Loucy (cell line): ENCODE results near the gene STAT3.
A peak's percentile ranks its signal among the peaks of the same experiment; 100 is the strongest.

Source experiments
- H2AFZ ChIP-seq: fragments of 200-600 bp; sonication (generic); 2 replicates; pipeline ENCODE4 v1.6.0; 2016; ENCODE audit warnings: antibody characterized with exemption, mild to moderate bottlenecking, low read length, moderate library complexity
- H3F3A ChIP-seq: fragments of 200-600 bp; 2 replicates; pipeline ENCODE4 v1.6.0; 2016; ENCODE audit warnings: antibody characterized with exemption, low read depth, mild to moderate bottlenecking
- H3K27me3 ChIP-seq: fragments of 200-600 bp; sonication (generic); 2 replicates; pipeline ENCODE4 v1.6.1; 2014; ENCODE audit warnings: low read length, mild to moderate bottlenecking; ENCODE audit not compliant: insufficient read depth, poor library complexity, severe bottlenecking
- H3K36me3 ChIP-seq: fragments of 200-600 bp; sonication (generic); 2 replicates; pipeline ENCODE4 v1.6.1; 2016; ENCODE audit warnings: low read length; ENCODE audit not compliant: insufficient read depth
- H3K4me1 ChIP-seq: fragments of 200-600 bp; sonication (generic); 2 replicates; pipeline ENCODE4 v1.5.1; 2014; ENCODE audit warnings: low read length, mild to moderate bottlenecking; ENCODE audit not compliant: insufficient read depth, poor library complexity, severe bottlenecking
- H3K4me2 ChIP-seq: fragments of 200-600 bp; sonication (generic); 2 replicates; pipeline ENCODE4 v1.6.0; 2014; ENCODE audit warnings: antibody characterized with exemption, low read length, low read depth, mild to moderate bottlenecking; ENCODE audit not compliant: poor library complexity, severe bottlenecking
- H3K4me3 ChIP-seq: fragments of 200-600 bp; sonication (generic); 2 replicates; pipeline ENCODE4 v1.5.1; 2014; ENCODE audit warnings: low read length, mild to moderate bottlenecking, mixed read lengths; ENCODE audit not compliant: poor library complexity, severe bottlenecking
- H3K79me2 ChIP-seq: fragments of 200-600 bp; sonication (generic); 2 replicates; pipeline ENCODE4 v1.6.1; 2014; ENCODE audit warnings: low read length; ENCODE audit not compliant: insufficient read depth
- H3K9ac ChIP-seq: fragments of 200-600 bp; sonication (generic); 2 replicates; pipeline ENCODE4 v1.6.0; 2014; ENCODE audit warnings: mild to moderate bottlenecking, low read depth, low read length, moderate library complexity; ENCODE audit not compliant: poor library complexity, severe bottlenecking
- H3K9me2 ChIP-seq: fragments of 200-600 bp; sonication (generic); replicated peaks from 2 replicates; pipeline ENCODE4 v1.6.1; 2016; ENCODE audit warnings: low read depth, low read length, mixed read lengths
- H3K9me3 ChIP-seq: fragments of 200-600 bp; sonication (generic); 2 replicates; pipeline ENCODE4 v1.6.1; 2014; ENCODE audit warnings: mild to moderate bottlenecking, antibody characterized with exemption, low read length, low read depth; ENCODE audit not compliant: insufficient read depth
- H4K20me1 ChIP-seq: fragments of 200-600 bp; sonication (generic); 2 replicates; pipeline ENCODE4 v1.6.0; 2014; ENCODE audit warnings: antibody characterized with exemption, low read length, mild to moderate bottlenecking; ENCODE audit not compliant: insufficient read depth, poor library complexity, severe bottlenecking
- EZH2phosphoT487 ChIP-seq: fragments of 200-600 bp; IDR thresholded peaks from 2 replicates; pipeline ENCODE4 v1.6.1; 2018; ENCODE audit warnings: antibody characterized with exemption, mild to moderate bottlenecking, moderate library complexity, borderline replicate concordance
- TF ChIP-seq, protein P1 (sequence below): fragments of 200-600 bp; sonication (generic); conservative IDR thresholded peaks from 2 replicates; pipeline ENCODE4 v1.5.1; 2014; ENCODE audit warnings: mild to moderate bottlenecking, antibody characterized with exemption, low read length

The STAT3 gene

DNA sequence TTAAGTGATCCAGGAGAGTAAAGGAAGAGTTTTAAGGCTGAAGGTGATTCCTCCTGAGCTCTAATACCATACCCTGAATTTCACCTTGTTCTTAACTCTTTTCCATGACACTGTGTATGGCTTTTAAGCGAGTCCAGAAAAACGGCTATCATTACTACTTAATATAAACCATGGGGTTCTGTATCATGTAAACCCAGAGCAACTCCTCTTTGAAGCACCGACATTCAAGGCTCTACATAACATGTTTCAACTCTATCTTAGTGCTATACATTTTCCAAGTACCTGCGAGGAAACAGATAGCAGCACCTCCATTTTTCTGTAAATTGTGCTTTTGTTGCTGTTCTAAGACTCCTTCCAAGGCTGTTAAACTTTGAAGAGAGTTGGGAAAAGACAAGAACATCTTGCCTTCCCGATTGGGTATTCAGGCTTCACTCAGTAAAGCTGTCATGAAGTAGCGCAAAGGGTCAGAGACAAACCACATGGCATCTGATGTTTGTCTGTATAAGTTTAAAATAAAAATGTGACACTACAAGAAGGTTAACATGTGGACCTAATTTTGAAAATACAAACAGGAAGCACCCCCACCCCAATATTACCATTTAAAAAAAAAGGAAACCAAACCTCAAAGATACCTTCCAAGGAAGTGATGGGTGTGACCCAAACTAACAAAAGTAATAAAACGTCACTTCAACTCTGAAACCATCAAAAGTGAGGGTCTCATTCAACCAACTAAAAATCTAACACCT is 115.9 kb downstream of the STAT3 start:
- Histone ChIP-seq H3F3A (no peaks in the 10 kb centered on the region), H3K4me3 (peak overlapping the region; percentile 97), H3K9me2 (no peaks in the 10 kb centered on the region), H3K9me3 (no peaks in the 10 kb centered on the region), H3K36me3 (no peaks in the 10 kb centered on the region), H2AFZ (no peak overlapping the region), H3K4me2 (peak overlapping the region; percentile 94), H4K20me1 (peaks cover 72% of the 10 kb centered on the region), H3K9ac (peak overlapping the region; percentile 98), H3K4me1 (peaks cover 79% of the 10 kb centered on the region), H3K27me3 (no peaks in the 10 kb centered on the region), H3K79me2 (peaks cover 95% of the 10 kb centered on the region)
- no peak for TF ChIP-seq EZH2phosphoT487
- TF ChIP-seq, protein P1, sequence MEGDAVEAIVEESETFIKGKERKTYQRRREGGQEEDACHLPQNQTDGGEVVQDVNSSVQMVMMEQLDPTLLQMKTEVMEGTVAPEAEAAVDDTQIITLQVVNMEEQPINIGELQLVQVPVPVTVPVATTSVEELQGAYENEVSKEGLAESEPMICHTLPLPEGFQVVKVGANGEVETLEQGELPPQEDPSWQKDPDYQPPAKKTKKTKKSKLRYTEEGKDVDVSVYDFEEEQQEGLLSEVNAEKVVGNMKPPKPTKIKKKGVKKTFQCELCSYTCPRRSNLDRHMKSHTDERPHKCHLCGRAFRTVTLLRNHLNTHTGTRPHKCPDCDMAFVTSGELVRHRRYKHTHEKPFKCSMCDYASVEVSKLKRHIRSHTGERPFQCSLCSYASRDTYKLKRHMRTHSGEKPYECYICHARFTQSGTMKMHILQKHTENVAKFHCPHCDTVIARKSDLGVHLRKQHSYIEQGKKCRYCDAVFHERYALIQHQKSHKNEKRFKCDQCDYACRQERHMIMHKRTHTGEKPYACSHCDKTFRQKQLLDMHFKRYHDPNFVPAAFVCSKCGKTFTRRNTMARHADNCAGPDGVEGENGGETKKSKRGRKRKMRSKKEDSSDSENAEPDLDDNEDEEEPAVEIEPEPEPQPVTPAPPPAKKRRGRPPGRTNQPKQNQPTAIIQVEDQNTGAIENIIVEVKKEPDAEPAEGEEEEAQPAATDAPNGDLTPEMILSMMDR, result no peak

DNA sequence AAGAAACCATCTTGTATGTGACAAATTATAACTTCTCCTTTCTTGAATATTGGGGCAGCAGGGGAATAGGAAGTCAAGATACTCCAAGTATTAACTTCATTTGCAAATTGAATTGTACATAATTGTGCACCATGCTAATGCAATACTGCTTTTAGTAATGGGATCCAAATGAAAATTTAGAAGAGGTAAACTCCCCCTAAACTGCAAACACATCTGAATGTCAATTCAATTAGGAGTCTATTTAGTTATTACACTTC is 116.5 kb downstream of the STAT3 start:
- peaks cover 95% of the 10 kb centered on the region for H3K79me2 ChIP-seq
- H3K9ac ChIP-seq, result peak overlapping the region; percentile 98
- H3K4me2 ChIP-seq, result peak overlapping the region; percentile 94

DNA sequence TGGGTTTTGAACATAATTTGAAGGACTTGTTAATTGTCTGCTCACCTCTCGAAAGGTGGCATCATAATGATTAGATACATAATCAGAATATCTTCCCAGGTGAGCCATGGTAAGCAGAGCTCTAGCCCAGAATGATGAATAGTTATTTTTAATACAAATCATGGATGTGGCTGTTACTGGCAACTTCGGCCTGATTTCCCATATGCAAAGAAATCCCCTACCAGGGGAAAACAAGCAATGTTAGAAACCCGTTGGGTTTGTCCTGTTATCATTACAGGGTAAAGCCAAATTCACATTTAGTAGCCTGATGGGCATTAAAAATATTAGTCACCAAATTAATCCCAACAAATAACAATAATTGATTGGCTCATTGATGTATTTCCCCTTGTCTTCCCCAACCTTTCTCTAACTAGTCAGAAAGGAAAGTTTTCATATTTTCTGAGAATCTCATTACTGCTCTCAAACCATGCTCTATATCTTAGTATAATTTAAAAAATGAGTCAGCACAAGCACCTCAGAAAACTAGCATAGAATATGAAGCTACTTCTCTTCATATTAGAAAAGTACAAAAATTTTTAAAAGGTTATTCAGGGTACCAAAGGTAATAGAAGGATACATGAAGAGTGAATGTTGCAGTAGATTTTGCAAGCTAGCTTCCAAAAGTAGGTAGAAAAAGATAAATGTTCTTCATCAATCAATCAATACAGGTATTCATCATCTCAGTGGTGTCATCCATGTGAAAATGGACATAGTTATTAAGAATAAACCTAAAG is 117.0 kb downstream of the STAT3 start:
- peak overlapping the region; percentile 98 for H3K9ac ChIP-seq
- no peaks in the 10 kb centered on the region for H3K27me3 ChIP-seq
- no peak for TF ChIP-seq EZH2phosphoT487
- TF ChIP-seq, protein P1, result no peak
- H3F3A ChIP-seq, result no peaks in the 10 kb centered on the region
- peaks cover 82% of the 10 kb centered on the region for H4K20me1 ChIP-seq
- H3K9me3 ChIP-seq, result no peaks in the 10 kb centered on the region
- H3K4me3 ChIP-seq, result peak overlapping the region; percentile 97
- H3K9me2 ChIP-seq, result no peaks in the 10 kb centered on the region
- H3K4me1 ChIP-seq, result peaks cover 79% of the 10 kb centered on the region
- H3K79me2 ChIP-seq, result peaks cover 98% of the 10 kb centered on the region
- no peaks in the 10 kb centered on the region for H3K36me3 ChIP-seq
- peak overlapping the region; percentile 94 for H3K4me2 ChIP-seq
- no peak overlapping the region for H2AFZ ChIP-seq

More for the DNA sequence above, 116.5 kb downstream of the STAT3 start:
- no peaks in the 10 kb centered on the region for H3K36me3 ChIP-seq
- no peaks in the 10 kb centered on the region for H3K9me3 ChIP-seq
- H3K4me1 ChIP-seq, result peaks cover 78% of the 10 kb centered on the region
- peaks cover 78% of the 10 kb centered on the region for H4K20me1 ChIP-seq
- H3F3A ChIP-seq, result no peaks in the 10 kb centered on the region
- no peak overlapping the region for H2AFZ ChIP-seq
- H3K27me3 ChIP-seq, result no peaks in the 10 kb centered on the region
- no peaks in the 10 kb centered on the region for H3K9me2 ChIP-seq
- no peak for TF ChIP-seq EZH2phosphoT487
- TF ChIP-seq, protein P1, result no peak
- H3K4me3 ChIP-seq, result peak overlapping the region; percentile 97
